B cell (primary cell): ENCODE results near the gene RNF213.

Experiments used
- CTCF ChIP-seq: fragments of 200-600 bp; IDR thresholded peaks from one replicate; pipeline ENCODE4 v1.8.0; 2022; ENCODE audit warnings: antibody characterized with exemption, mild to moderate bottlenecking
- EZH2 ChIP-seq: IDR thresholded peaks from 2 replicates; pipeline ENCODE4 v1.6.1; 2012; ENCODE audit warnings: borderline replicate concordance, low read depth, mild to moderate bottlenecking, moderate library complexity, low read length; ENCODE audit not compliant: insufficient read depth, poor library complexity, severe bottlenecking

- TF ChIP-seq CTCF (no peak), EZH2 (no peak)
Measured at GRCh38 chr17:80432350-80432955, 171.8 kb downstream of the RNF213 start.
